ENCODE measurements around the gene ITGB5.
A peak's percentile ranks its signal among the peaks of the same experiment; 100 is the strongest.

- TF ChIP-seq CTCF (IDR thresholded peaks at IDR 0.05; ENCODE audit: low read length), result peak; percentile 95
- no peak for TF ChIP-seq EZH2 (IDR thresholded peaks at IDR 0.05; ENCODE audit: borderline replicate concordance, low read length)
Observed at GRCh38 chr3:124761250-124761796, 125.8 kb downstream of the ITGB5 start.

Data from OCI-LY1 (cell line).